PFSK-1 (cell line): ENCODE measurements around the gene PHF13.

Source experiments
- FOXP2 ChIP-seq: optimal IDR thresholded peaks from 2 replicates; pipeline ENCODE3; 2011; ENCODE audit warnings: borderline replicate concordance, control low read depth, inconsistent platforms; ENCODE audit not compliant: insufficient read depth; ENCODE audit errors: extremely low read length, extremely low read depth
- POLR2AphosphoS5 ChIP-seq: IDR thresholded peaks from 2 replicates; pipeline ENCODE4 v1.6.1; 2012; ENCODE audit warnings: low read depth, mild to moderate bottlenecking, control low read depth, low read length, moderate library complexity
- REST ChIP-seq, 2 experiments: IDR thresholded peaks; 2 replicates each; pipeline versions ENCODE4 v1.6.1 to v1.8.0; 2011 to 2012; ENCODE audit warnings: low read depth in 2 of 2, low read length in 2 of 2, control low read depth in 1 of 2, inconsistent platforms in 1 of 2, mild to moderate bottlenecking in 1 of 2, moderate library complexity in 1 of 2; ENCODE audit not compliant: insufficient read depth in 1 of 2
- SIN3A ChIP-seq: IDR thresholded peaks from 2 replicates; pipeline ENCODE4 v1.6.1; 2012; ENCODE audit warnings: mild to moderate bottlenecking, low read length, moderate library complexity, borderline replicate concordance; ENCODE audit not compliant: insufficient read depth
- TAF1 ChIP-seq: IDR thresholded peaks from 2 replicates; pipeline ENCODE4 v1.6.1; 2012; ENCODE audit warnings: low read length, control low read depth, borderline replicate concordance; ENCODE audit not compliant: insufficient read depth

Gene PHF13

GRCh38 chr1:6637770-6638169 is 24.2 kb downstream of the PHF13 start:
- TF ChIP-seq TAF1 (no peak), SIN3A (no peak)

GRCh38 chr1:6638226-6638625 is 24.7 kb downstream of the PHF13 start:
- TF ChIP-seq SIN3A (no peak), FOXP2 (no peak), POLR2AphosphoS5 (no peak), REST (IDR thresholded peaks at IDR 0.05; ENCODE audit: insufficient read depth in 1 of 2, low read depth in 2 of 2, low read length in 2 of 2) (no peak), TAF1 (no peak)

GRCh38 chr1:6645018-6645417 is 31.5 kb downstream of the PHF13 start:
- TF ChIP-seq REST (IDR thresholded peaks at IDR 0.05; ENCODE audit: insufficient read depth in 1 of 2, low read depth in 2 of 2, low read length in 2 of 2) (no peak), TAF1 (no peak), SIN3A (no peak), FOXP2 (no peak), POLR2AphosphoS5 (no peak)

- TF ChIP-seq POLR2AphosphoS5: no peak; the same call in 1 of the 2 replicates
- no peak for TF ChIP-seq TAF1
- no peak for TF ChIP-seq REST (IDR thresholded peaks at IDR 0.05; ENCODE audit: insufficient read depth in 1 of 2, low read depth in 2 of 2, low read length in 2 of 2)
- no peak for TF ChIP-seq SIN3A
- no peak for TF ChIP-seq FOXP2
Measured at GRCh38 chr1:6646499-6647148, 33.1 kb downstream of the PHF13 start.

GRCh38 chr1:6648556-6648955 is 35.0 kb downstream of the PHF13 start:
- TF ChIP-seq REST (IDR thresholded peaks at IDR 0.05; ENCODE audit: insufficient read depth in 1 of 2, low read depth in 2 of 2, low read length in 2 of 2): no peak
- no peak for TF ChIP-seq TAF1
- no peak for TF ChIP-seq FOXP2
- TF ChIP-seq POLR2AphosphoS5: no peak
- TF ChIP-seq SIN3A: no peak
